GM12878 (cell line): Measurements from ENCODE around the gene NAE1. TPM values are rescaled to one million over a fixed set of nuclear protein-coding genes. Genes with fewer than 3 reads are reported as not detected.

Experiments
- ATAC-seq: fragments of 200-7000 bp; cut with Tn5 transposase; 3 replicates; pipeline ENCODE4 v1.9.1; 2020; ENCODE audit warnings: mild to moderate bottlenecking, moderate library complexity
- BruUV-seq: library from RNA; stranded (reverse); fragments of 400-500 nt; replicated peaks from 2 replicates; lab custom pipeline; 2021; lab: Mats Ljungman, UMichigan
- CTCF ChIA-PET: fragments of 300-600 bp; sonication (Branson Sonifier 250); formaldehyde crosslinking; extraction: SDS; loops from one replicate; lab custom pipeline; 2021; ENCODE audit warnings: inconsistent platforms; lab: Yijun Ruan, JAX
- POLR2A ChIA-PET: fragments of 350-600 bp; formaldehyde crosslinking; extraction: SDS; loops from one replicate; lab custom pipeline; 2021; ENCODE audit warnings: inconsistent platforms; lab: Charles Lee
- RAD21 ChIA-PET: fragments of 300-600 bp; sonication (Branson Sonifier 250); formaldehyde crosslinking; loops from one replicate; lab custom pipeline; 2023; ENCODE audit warnings: antibody characterized with exemption; ENCODE audit not compliant: unreplicated experiment; lab: Charles Lee
- SMC1A ChIA-PET: fragments of 300-600 bp; sonication (Branson Sonifier 250); formaldehyde crosslinking; loops from one replicate; lab custom pipeline; 2023; ENCODE audit not compliant: unreplicated experiment, uncharacterized antibody; lab: Charles Lee
- DNase-seq: peaks from one replicate; pipeline ENCODE4 v3.0.0-alpha.2; 2011; ENCODE audit warnings: low read depth, low spot score
- FAIRE-seq: peaks from 3 replicates; lab custom pipeline; 2011; peaks lifted over from hg19 to GRCh38; lab: Jason Lieb, UNC
- H2AFZ ChIP-seq: 2 replicates; pipeline ENCODE4 v1.6.0; 2011; ENCODE audit warnings: low read depth, low read length, control low read depth; ENCODE audit not compliant: control insufficient read depth
- H3K27ac ChIP-seq: 2 replicates; pipeline ENCODE4 v1.5.1; 2011; ENCODE audit warnings: control low read depth; ENCODE audit not compliant: control insufficient read depth, insufficient read depth
- H3K27me3 ChIP-seq, 2 experiments: replicated peaks in 1 of 2; 2 replicates each; pipeline versions ENCODE4 v1.6.0 to v1.6.1; 2011; ENCODE audit warnings: low read length in 1 of 2; ENCODE audit not compliant: control insufficient read depth in 2 of 2, insufficient read depth in 2 of 2
- H3K36me3 ChIP-seq, 2 experiments: 2 replicates each; pipeline ENCODE4 v1.5.1; 2011; ENCODE audit warnings: low read length in 1 of 2; ENCODE audit not compliant: control insufficient read depth in 2 of 2, insufficient read depth in 2 of 2
- H3K4me1 ChIP-seq: 2 replicates; pipeline ENCODE4 v1.6.1; 2011; ENCODE audit warnings: mild to moderate bottlenecking, low read length, moderate library complexity, mixed read lengths; ENCODE audit not compliant: control insufficient read depth, insufficient read depth
- H3K4me2 ChIP-seq: 2 replicates; pipeline ENCODE4 v1.6.0; 2011; ENCODE audit warnings: control low read depth; ENCODE audit not compliant: control insufficient read depth, insufficient read depth
- H3K4me3 ChIP-seq: fragments of 200-600 bp; sonication (generic); 2 replicates; pipeline ENCODE4 v1.5.1; 2016
- H3K79me2 ChIP-seq: 2 replicates; pipeline ENCODE4 v1.6.0; 2011; ENCODE audit warnings: low read length; ENCODE audit not compliant: control insufficient read depth, insufficient read depth
- H3K9ac ChIP-seq: 2 replicates; pipeline ENCODE4 v1.8.0; 2011; ENCODE audit warnings: low read length, control low read depth, mixed read lengths; ENCODE audit not compliant: control insufficient read depth, insufficient read depth
- H3K9me3 ChIP-seq: replicated peaks from 3 replicates; pipeline ENCODE4 v1.5.1; 2011; ENCODE audit warnings: mild to moderate bottlenecking, low read length; ENCODE audit not compliant: control insufficient read depth, insufficient read depth
- H4K20me1 ChIP-seq: 2 replicates; pipeline ENCODE4 v1.6.0; 2011; ENCODE audit not compliant: control insufficient read depth, insufficient read depth
- CUX1 ChIP-seq: IDR thresholded peaks from 2 replicates; pipeline ENCODE4 v1.6.1; 2012; ENCODE audit warnings: improper control_type of control experiment, low read depth, low read length; ENCODE audit not compliant: insufficient replicate concordance
- NFXL1 ChIP-seq: fragments of 450-650 bp; IDR thresholded peaks from 2 replicates; pipeline ENCODE4 v1.6.1; 2017; ENCODE audit warnings: antibody characterized with exemption, mild to moderate bottlenecking, borderline replicate concordance
- POLR2AphosphoS2 ChIP-seq: IDR thresholded peaks from 2 replicates; pipeline ENCODE4 v1.6.1; 2011; ENCODE audit warnings: low read depth, mild to moderate bottlenecking, low read length, improper control_type of control experiment, moderate library complexity
- TCF12 ChIP-seq: IDR thresholded peaks from 2 replicates; pipeline ENCODE4 v1.6.1; 2011; ENCODE audit warnings: low read depth, mild to moderate bottlenecking, low read length
- ZZZ3 ChIP-seq: IDR thresholded peaks from 2 replicates; pipeline ENCODE4 v1.6.1; 2011; ENCODE audit warnings: low read depth; ENCODE audit not compliant: control insufficient read depth, insufficient read length
- WGBS: methylation state at CpG from one replicate; pipeline ENCODE4 v1.1.6; 2016; ENCODE audit warnings: low lambda C conversion rate; ENCODE audit not compliant: insufficient replicate concordance, insufficient coverage; ENCODE audit errors: missing lambda C conversion rate; 5-methylcytosine and 5-hydroxymethylcytosine counted together
- in situ Hi-C: fragments of 300-500 bp; cut with MboI; formaldehyde crosslinking; loops from 9 replicates; pipeline ENCODE4 v1.14.3; 2018; ENCODE audit warnings: mixed read lengths
- intact Hi-C: fragments of 100-400 bp; cut with micrococcal nuclease; formaldehyde crosslinking; loops from one replicate; pipeline ENCODE4 v1.14.2; 2022; ENCODE audit not compliant: unreplicated experiment
- polyA plus RNA-seq, 11 experiments: library from polyadenylated mRNA; depleted of rRNA in 4 of 11; unstranded in 6 of 11; stranded (reverse) in 5 of 11; fragments of >200 nt; fragmentation: Nextera tagmentation in 4 of 11; fragmentation: Illumina TruSeq in 1 of 11; extraction: Ambion mirVana in 4 of 11; extraction: Trizol in 1 of 11; gene quantifications; 1 replicate in 1 of 11; 2 replicates in 10 of 11; pipeline versions ENCODE4 v1.2.1 to v1.2.3, GENCODE V29; 2011 to 2016; ENCODE audit warnings: inconsistent platforms in 2 of 11, missing spikeins in 2 of 11, low read depth in 1 of 11
- total RNA-seq, 4 experiments: library from RNA; depleted of rRNA in 3 of 4; stranded (reverse); fragments of >200 nt in 3 of 4; fragmentation: Illumina TruSeq in 1 of 4; extraction: Trizol in 1 of 4; gene quantifications; 2 replicates each; pipeline versions ENCODE4 v1.2.1 to v1.2.3, GENCODE V29; 2013 to 2021
- TF ChIP-seq, protein P1 (sequence below): fragments of 450-650 bp; conservative IDR thresholded peaks from 2 replicates; pipeline ENCODE4 v1.6.1; 2017; ENCODE audit warnings: mild to moderate bottlenecking, moderate library complexity

Gene NAE1
- total and polyA plus RNA-seq, 10 of the 15 experiments (the other 5 are each of a cell fraction or from before 2014, with no cell fraction given): 58.7 to 106 (median 78.7) TPM

GRCh38 chr16:66847533-66848067 is 16.8 kb upstream of the NAE1 start (continued):
- TF ChIP-seq CUX1: no peak
- no peak for TF ChIP-seq POLR2AphosphoS2
- TF ChIP-seq ZZZ3: no peak
- no peak for TF ChIP-seq TCF12
- TF ChIP-seq NFXL1: no peak

DNA sequence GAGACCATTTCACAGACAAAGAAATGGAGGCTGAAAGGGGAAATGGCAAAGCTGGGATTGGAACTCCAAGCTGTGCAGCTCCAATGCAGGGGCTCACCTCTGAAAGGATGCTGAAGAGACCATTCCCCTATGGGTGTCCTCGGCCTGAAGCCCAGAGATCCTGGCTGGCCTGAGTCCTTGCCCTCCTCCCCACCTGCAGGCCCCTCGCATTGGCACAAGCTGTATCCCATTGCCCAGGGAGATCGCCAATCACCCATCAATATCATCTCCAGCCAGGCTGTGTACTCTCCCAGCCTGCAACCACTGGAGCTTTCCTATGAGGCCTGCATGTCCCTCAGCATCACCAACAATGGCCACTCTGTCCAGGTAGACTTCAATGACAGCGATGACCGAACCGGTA is 16.1 kb upstream of the NAE1 start:
- Histone ChIP-seq H3K4me2 (no peak overlapping the region), H3K27ac (no peak overlapping the region), H3K9ac (no peak overlapping the region), H3K4me1 (peaks cover 5% of the 10 kb centered on the region; the same call in 1 of the 2 replicates), H3K9me3 (no peaks in the 10 kb centered on the region)
- SMC1A ChIA-PET: interaction anchor here (1.0 to 1.4 kb wide), 2 partner anchors 11 to 15 kb away, joined by 3 to 8 read pairs; partner anchors contain the start of gene NAE1
- in situ Hi-C loops: no loop called here
- TF ChIP-seq, protein P1, sequence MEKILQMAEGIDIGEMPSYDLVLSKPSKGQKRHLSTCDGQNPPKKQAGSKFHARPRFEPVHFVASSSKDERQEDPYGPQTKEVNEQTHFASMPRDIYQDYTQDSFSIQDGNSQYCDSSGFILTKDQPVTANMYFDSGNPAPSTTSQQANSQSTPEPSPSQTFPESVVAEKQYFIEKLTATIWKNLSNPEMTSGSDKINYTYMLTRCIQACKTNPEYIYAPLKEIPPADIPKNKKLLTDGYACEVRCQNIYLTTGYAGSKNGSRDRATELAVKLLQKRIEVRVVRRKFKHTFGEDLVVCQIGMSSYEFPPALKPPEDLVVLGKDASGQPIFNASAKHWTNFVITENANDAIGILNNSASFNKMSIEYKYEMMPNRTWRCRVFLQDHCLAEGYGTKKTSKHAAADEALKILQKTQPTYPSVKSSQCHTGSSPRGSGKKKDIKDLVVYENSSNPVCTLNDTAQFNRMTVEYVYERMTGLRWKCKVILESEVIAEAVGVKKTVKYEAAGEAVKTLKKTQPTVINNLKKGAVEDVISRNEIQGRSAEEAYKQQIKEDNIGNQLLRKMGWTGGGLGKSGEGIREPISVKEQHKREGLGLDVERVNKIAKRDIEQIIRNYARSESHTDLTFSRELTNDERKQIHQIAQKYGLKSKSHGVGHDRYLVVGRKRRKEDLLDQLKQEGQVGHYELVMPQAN: no peak
- TF ChIP-seq, all 136 proteins: peak for 0
- ChIA-PET POLR2A (interaction anchor here (0.6 kb wide), 1 partner anchor 22 kb away, joined by 4 read pairs; no protein-coding TSS in a partner anchor), CTCF (interaction anchor here (0.6 to 10.4 kb wide), 6 partner anchors 14 to 1261 kb away, joined by 3 to 73 read pairs (median 4); partner anchors contain the start of gene NAE1), RAD21 (interaction anchor here (0.8 kb wide), 1 partner anchor 10 kb away, joined by 3 read pairs; no protein-coding TSS in a partner anchor)
- intact Hi-C loops: no loop called here
- H4K20me1 ChIP-seq: no peaks in the 10 kb centered on the region
- FAIRE-seq (no peak), ATAC-seq (no peak), DNase-seq (no peak)
- WGBS: 66% methylated on average over 6 of the region's 6 CpGs
- no TSS peak for BruUV-seq
- no peaks in the 10 kb centered on the region for H3K79me2 ChIP-seq
- H2AFZ ChIP-seq: no peak overlapping the region
- no peaks in the 10 kb centered on the region for H3K36me3 ChIP-seq
- peaks cover 4 to 10% of the 10 kb centered on the region in 2 experiments; a peak in 3 of 4 replicates for H3K27me3 ChIP-seq
- no peak overlapping the region for H3K4me3 ChIP-seq
